D721Med (cell line): ENCODE results near the gene RALGAPA2.

Experiments
- DNase-seq: peaks from one replicate; pipeline ENCODE4 v3.0.0; 2011; ENCODE audit warnings: low spot score; ENCODE audit not compliant: insufficient read length
- FAIRE-seq: peaks from 2 replicates; lab custom pipeline; 2011; peaks lifted over from hg19 to GRCh38; lab: Jason Lieb, UNC
- CTCF ChIP-seq: IDR thresholded peaks from 2 replicates; pipeline ENCODE4 v1.5.1; 2012; ENCODE audit warnings: mild to moderate bottlenecking, control low read depth; ENCODE audit not compliant: insufficient read depth; ENCODE audit errors: missing control alignments

Gene RALGAPA2

GRCh38 chr20:20343932-20344331, 368.5 kb downstream of the RALGAPA2 start:
- FAIRE-seq (no peak), DNase-seq (no peak)
- TF ChIP-seq CTCF: no peak
